Caco-2 (cell line): Measurements from ENCODE around the gene TVP23A. TPM values are rescaled to one million over a fixed set of nuclear protein-coding genes. Genes with fewer than 3 reads are reported as not detected.

Experiments
- BruUV-seq: library from RNA; stranded (reverse); fragments of 400-500 nt; replicated peaks from 2 replicates; lab custom pipeline; 2021; lab: Mats Ljungman, UMichigan
- CTCF ChIA-PET: fragments of 300-600 bp; sonication (Branson Sonifier 250); formaldehyde crosslinking; loops from one replicate; lab custom pipeline; 2022; ENCODE audit warnings: antibody characterized with exemption; lab: Charles Lee
- POLR2A ChIA-PET: fragments of 300-600 bp; sonication (Branson Sonifier 250); formaldehyde crosslinking; loops from one replicate; lab custom pipeline; 2022; ENCODE audit warnings: antibody characterized with exemption; lab: Charles Lee
- DNase-seq, 2 experiments: peaks; one replicate each; pipeline versions ENCODE4 v3.0.0 to v3.0.0-alpha.2; 2020 to 2022
- H3K27me3 ChIP-seq: replicated peaks from 2 replicates; pipeline ENCODE4 v1.6.0; 2011; ENCODE audit warnings: low read length; ENCODE audit not compliant: control insufficient read depth, insufficient read depth
- H3K36me3 ChIP-seq: 2 replicates; pipeline ENCODE4 v1.5.1; 2011; ENCODE audit warnings: low read length; ENCODE audit not compliant: control insufficient read depth, insufficient read depth
- H3K4me1 ChIP-seq: fragments of 250-450 bp; sonication (Bioruptor Pico); 2 replicates; pipeline ENCODE4 v1.5.1; 2020; ENCODE audit warnings: mild to moderate bottlenecking
- H3K4me3 ChIP-seq: 2 replicates; pipeline ENCODE4 v1.5.1; 2011; ENCODE audit warnings: low read depth, mild to moderate bottlenecking, control low read depth, low read length
- H3K9me3 ChIP-seq: fragments of 250-450 bp; sonication (Bioruptor Pico); 2 replicates; pipeline ENCODE4 v1.5.1; 2020; ENCODE audit warnings: mild to moderate bottlenecking, moderate library complexity
- H3K27ac Mint-ChIP-seq: one replicate; pipeline ENCODE4 v1.8.0; 2022; ENCODE audit warnings: mixed read lengths; ENCODE audit not compliant: unreplicated experiment
- H3K27me3 Mint-ChIP-seq: one replicate; pipeline ENCODE4 v1.8.0; 2022; ENCODE audit warnings: mixed read lengths; ENCODE audit not compliant: insufficient read depth, unreplicated experiment
- H3K36me3 Mint-ChIP-seq: one replicate; pipeline ENCODE4 v1.8.0; 2022; ENCODE audit warnings: mild to moderate bottlenecking, mixed read lengths; ENCODE audit not compliant: insufficient read depth, unreplicated experiment
- H3K4me1 Mint-ChIP-seq: one replicate; pipeline ENCODE4 v1.8.0; 2022; ENCODE audit warnings: low read depth, mixed read lengths; ENCODE audit not compliant: unreplicated experiment
- H3K4me3 Mint-ChIP-seq: one replicate; pipeline ENCODE4 v1.8.0; 2022; ENCODE audit warnings: mild to moderate bottlenecking, moderate library complexity, mixed read lengths; ENCODE audit not compliant: unreplicated experiment
- H3K9me3 Mint-ChIP-seq: one replicate; pipeline ENCODE4 v1.8.0; 2022; ENCODE audit warnings: mixed read lengths; ENCODE audit not compliant: unreplicated experiment
- intact Hi-C: fragments of 100-400 bp; cut with micrococcal nuclease; formaldehyde crosslinking; loops from one replicate; pipeline ENCODE4 v1.10.0; 2022; ENCODE audit not compliant: unreplicated experiment
- total RNA-seq: library from RNA; stranded (reverse); gene quantifications from 2 replicates; pipeline ENCODE4 v1.2.3, GENCODE V29; 2022
- TF ChIP-seq, protein P1 (sequence below), 2 experiments: fragments of 200-600 bp in 1 of 2; IDR thresholded peaks; 1 replicate in 1 of 2; 2 replicates in 1 of 2; pipeline versions ENCODE4 v1.5.1 to v1.8.0; 2011 to 2022; ENCODE audit warnings: antibody characterized with exemption in 1 of 2, control low read depth in 1 of 2, inconsistent platforms in 1 of 2, low read depth in 1 of 2, low read length in 1 of 2, mild to moderate bottlenecking in 1 of 2, moderate library complexity in 1 of 2; ENCODE audit not compliant: insufficient read depth in 1 of 2, severe bottlenecking in 1 of 2, unreplicated experiment in 1 of 2

TVP23A gene
- total RNA-seq, 1 experiment from 2014 or later: not detected

GRCh38 chr16:10767127-10767526 lies 51.5 kb downstream of the TVP23A start:
- Mint-ChIP-seq H3K27ac (no peak overlapping the region), H3K4me1 (no peaks in the 10 kb centered on the region)
- POLR2A ChIA-PET: no interaction called here

DNA sequence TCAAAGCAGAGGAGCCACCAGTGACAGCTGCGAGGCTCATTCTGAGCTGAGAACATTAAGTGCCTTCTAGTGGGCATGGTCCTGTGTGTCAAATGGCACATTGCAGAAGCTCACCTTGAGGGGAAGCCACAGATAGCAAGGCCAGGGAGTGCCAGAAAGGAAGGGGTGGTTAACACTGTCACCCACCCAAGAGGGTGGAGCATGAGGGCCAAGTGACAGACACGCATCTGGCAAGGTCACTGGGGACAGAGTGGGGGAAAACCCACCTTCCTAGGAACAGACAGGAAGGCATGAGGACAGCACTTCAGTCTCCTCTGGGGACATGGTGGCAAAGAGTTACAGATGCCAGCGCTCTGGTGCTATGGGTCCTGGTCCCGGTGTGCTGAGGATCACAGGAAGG lies 52.8 kb downstream of the TVP23A start:
- Mint-ChIP-seq H3K36me3 (peaks cover 30% of the 10 kb centered on the region), H3K27me3 (no peaks in the 10 kb centered on the region), H3K27ac (no peak overlapping the region), H3K9me3 (no peaks in the 10 kb centered on the region), H3K4me3 (no peak overlapping the region), H3K4me1 (no peaks in the 10 kb centered on the region)
- Histone ChIP-seq H3K4me3 (no peak overlapping the region), H3K9me3 (no peaks in the 10 kb centered on the region), H3K4me1 (no peaks in the 10 kb centered on the region), H3K36me3 (peaks cover 2% of the 10 kb centered on the region; the same call in 1 of the 2 replicates), H3K27me3 (no peaks in the 10 kb centered on the region)
- CTCF ChIA-PET: no interaction called here
- POLR2A ChIA-PET: no interaction called here
- intact Hi-C loops: no loop called here
- DNase-seq: no peak
- no TSS peak for BruUV-seq
- TF ChIP-seq, protein P1, sequence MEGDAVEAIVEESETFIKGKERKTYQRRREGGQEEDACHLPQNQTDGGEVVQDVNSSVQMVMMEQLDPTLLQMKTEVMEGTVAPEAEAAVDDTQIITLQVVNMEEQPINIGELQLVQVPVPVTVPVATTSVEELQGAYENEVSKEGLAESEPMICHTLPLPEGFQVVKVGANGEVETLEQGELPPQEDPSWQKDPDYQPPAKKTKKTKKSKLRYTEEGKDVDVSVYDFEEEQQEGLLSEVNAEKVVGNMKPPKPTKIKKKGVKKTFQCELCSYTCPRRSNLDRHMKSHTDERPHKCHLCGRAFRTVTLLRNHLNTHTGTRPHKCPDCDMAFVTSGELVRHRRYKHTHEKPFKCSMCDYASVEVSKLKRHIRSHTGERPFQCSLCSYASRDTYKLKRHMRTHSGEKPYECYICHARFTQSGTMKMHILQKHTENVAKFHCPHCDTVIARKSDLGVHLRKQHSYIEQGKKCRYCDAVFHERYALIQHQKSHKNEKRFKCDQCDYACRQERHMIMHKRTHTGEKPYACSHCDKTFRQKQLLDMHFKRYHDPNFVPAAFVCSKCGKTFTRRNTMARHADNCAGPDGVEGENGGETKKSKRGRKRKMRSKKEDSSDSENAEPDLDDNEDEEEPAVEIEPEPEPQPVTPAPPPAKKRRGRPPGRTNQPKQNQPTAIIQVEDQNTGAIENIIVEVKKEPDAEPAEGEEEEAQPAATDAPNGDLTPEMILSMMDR (IDR thresholded peaks at IDR 0.05; ENCODE audit: insufficient read depth in 1 of 2, low read depth in 1 of 2, low read length in 1 of 2, severe bottlenecking in 1 of 2, unreplicated experiment in 1 of 2): no peak

More at GRCh38 chr16:10767127-10767526, 51.5 kb downstream of the TVP23A start:
- no peak for DNase-seq
- no peaks in the 10 kb centered on the region for H3K9me3 Mint-ChIP-seq
- TF ChIP-seq, protein P1 (IDR thresholded peaks at IDR 0.05; ENCODE audit: insufficient read depth in 1 of 2, low read depth in 1 of 2, low read length in 1 of 2, severe bottlenecking in 1 of 2, unreplicated experiment in 1 of 2): no peak
- peaks cover 17% of the 10 kb centered on the region for H3K36me3 Mint-ChIP-seq
- CTCF ChIA-PET: no interaction called here
- no peaks in the 10 kb centered on the region for H3K27me3 Mint-ChIP-seq
- no peaks in the 10 kb centered on the region for H3K27me3 ChIP-seq
- peaks cover 2% of the 10 kb centered on the region; the same call in 1 of the 2 replicates for H3K36me3 ChIP-seq
- H3K4me3 ChIP-seq: no peak overlapping the region
- no peak overlapping the region for H3K4me3 Mint-ChIP-seq
- H3K9me3 ChIP-seq: no peaks in the 10 kb centered on the region
- no peaks in the 10 kb centered on the region for H3K4me1 ChIP-seq
- BruUV-seq: no TSS peak
- intact Hi-C loops: no loop called here

GRCh38 chr16:10763456-10763855 lies 55.1 kb downstream of the TVP23A start:
- no peak for DNase-seq
- Mint-ChIP-seq H3K27ac (no peak overlapping the region), H3K4me1 (no peaks in the 10 kb centered on the region), H3K27me3 (no peaks in the 10 kb centered on the region), H3K36me3 (peaks cover 38% of the 10 kb centered on the region), H3K9me3 (no peaks in the 10 kb centered on the region), H3K4me3 (no peak overlapping the region)
- intact Hi-C loops: no loop called here
- ChIA-PET POLR2A (no interaction called here), CTCF (no interaction called here)
- TF ChIP-seq, protein P1 (IDR thresholded peaks at IDR 0.05; ENCODE audit: insufficient read depth in 1 of 2, low read depth in 1 of 2, low read length in 1 of 2, severe bottlenecking in 1 of 2, unreplicated experiment in 1 of 2): no peak
- Histone ChIP-seq H3K4me3 (no peak overlapping the region), H3K9me3 (no peaks in the 10 kb centered on the region), H3K36me3 (peaks cover 2% of the 10 kb centered on the region; the same call in 1 of the 2 replicates), H3K4me1 (no peaks in the 10 kb centered on the region), H3K27me3 (no peaks in the 10 kb centered on the region)
- BruUV-seq: no TSS peak
